Sigmoid colon (tissue), 3 donors: Measurements from ENCODE around the gene RAB29.

Experiments
- CTCF ChIP-seq, 4 experiments: fragments of 450-650 bp in 3 of 4; fragments of 200-600 bp in 1 of 4; IDR thresholded peaks; one replicate each; pipeline ENCODE4 v1.5.1; 2016 to 2019; ENCODE audit warnings: antibody characterized with exemption in 4 of 4, mild to moderate bottlenecking in 3 of 4, moderate library complexity in 2 of 4
- POLR2A ChIP-seq, 2 donors: fragments of 450-650 bp; IDR thresholded peaks; one replicate each; pipeline ENCODE4 v1.6.1; 2016; ENCODE audit warnings: antibody characterized with exemption in 2 of 2, mild to moderate bottlenecking in 2 of 2, moderate library complexity in 2 of 2

GRCh38 chr1:205809469-205809868, 34.2 kb upstream of the RAB29 start:
- TF ChIP-seq CTCF (IDR thresholded peaks at IDR 0.05), result no peak
- TF ChIP-seq POLR2A (IDR thresholded peaks at IDR 0.05), result no peak
